ENCODE measurements around the gene MAP1LC3A.

DNA sequence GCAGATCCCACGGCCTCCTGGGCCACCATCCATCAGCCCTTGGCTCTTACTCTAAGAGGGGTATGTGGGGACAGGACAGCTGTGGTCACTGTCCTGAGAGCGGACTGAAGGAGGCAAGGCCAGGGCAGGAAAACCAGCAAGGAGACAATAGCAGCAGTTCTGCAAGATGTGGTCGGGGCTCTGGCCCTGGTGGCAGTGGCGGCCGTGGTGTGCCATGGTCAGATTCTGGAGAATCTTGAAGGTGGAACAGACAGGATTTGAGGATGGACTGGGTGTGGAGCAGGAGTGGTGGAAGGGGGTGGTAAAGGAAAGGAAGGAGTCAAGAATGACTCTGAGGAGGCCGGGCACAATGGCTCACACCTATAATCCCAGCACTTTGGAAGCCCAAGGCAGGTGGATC lies 5.9 kb upstream of the MAP1LC3A start:
- TF ChIP-seq EZH2 (IDR thresholded peaks at IDR 0.05; ENCODE audit: insufficient read depth, poor library complexity, severe bottlenecking) (no peak), EZH2phosphoT487 (IDR thresholded peaks at IDR 0.05; ENCODE audit: insufficient read depth, low read depth) (no peak)

Measured in GM23248 (cell line).